Body of pancreas (tissue), 4 donors: ENCODE data around the gene VPS35L.

Experiments used
- CTCF ChIP-seq, 7 experiments: fragments of 450-650 bp in 4 of 7; fragments of 200-600 bp in 3 of 7; sonication (generic) in 3 of 7; IDR thresholded peaks; one replicate each; pipeline ENCODE4 v1.5.1; 2016 to 2019; ENCODE audit warnings: antibody characterized with exemption in 7 of 7
- POLR2A ChIP-seq, 3 donors: fragments of 450-650 bp; IDR thresholded peaks; one replicate each; pipeline ENCODE4 v1.6.1; 2016; ENCODE audit warnings: antibody characterized with exemption in 3 of 3, mild to moderate bottlenecking in 2 of 3

DNA sequence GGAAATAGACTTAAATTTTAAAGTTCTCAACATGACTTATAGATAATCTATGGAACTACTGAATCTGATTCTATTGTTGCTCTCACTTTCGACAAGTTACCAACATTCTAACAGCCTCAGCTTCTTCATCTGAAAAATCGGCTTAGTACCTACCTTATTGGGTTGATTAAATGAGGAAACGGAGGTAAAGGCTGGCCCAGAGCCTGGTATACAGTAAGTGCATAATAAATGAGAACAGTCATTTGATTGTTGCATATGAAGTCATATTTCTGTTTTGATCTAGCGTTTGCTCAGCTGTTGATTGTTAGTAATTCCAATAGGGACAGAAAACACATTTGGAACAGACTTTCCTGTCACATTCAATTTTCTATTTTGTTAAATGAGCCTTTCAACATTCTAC lies 4.6 kb downstream of the VPS35L start:
- TF ChIP-seq POLR2A (IDR thresholded peaks at IDR 0.05) (no peak), CTCF (IDR thresholded peaks at IDR 0.05) (no peak)
